HepG2 (cell line): ENCODE measurements around the gene WASHC4.

ENCODE experiments used
- CEBPB ChIP-seq: IDR thresholded peaks from 2 replicates; pipeline ENCODE4 v1.6.1; 2011; ENCODE audit warnings: low read depth, low read length, improper control_type of control experiment, borderline replicate concordance
- CREM ChIP-seq, 2 experiments: sonication (generic) in 1 of 2; formaldehyde crosslinking in 1 of 2; IDR thresholded peaks; 2 replicates each; pipeline versions ENCODE4 v1.4.0 to v1.6.1; 2016 to 2020; ENCODE audit warnings: antibody characterized with exemption in 1 of 2, mild to moderate bottlenecking in 1 of 2, missing genetic modification reagents in 1 of 2
- ESRRA ChIP-seq: sonication (generic); formaldehyde crosslinking; IDR thresholded peaks from 2 replicates; pipeline ENCODE4 v1.5.1; 2020; ENCODE audit warnings: mild to moderate bottlenecking, low read depth, missing genetic modification reagents
- EZH2 ChIP-seq: conservative IDR thresholded peaks from 2 replicates; pipeline ENCODE4 v1.6.1; 2012; ENCODE audit warnings: mild to moderate bottlenecking, low read depth, low read length, moderate library complexity
- MTA3 ChIP-seq: sonication (generic); formaldehyde crosslinking; IDR thresholded peaks from 2 replicates; pipeline ENCODE4 v1.4.0; 2020; ENCODE audit warnings: missing genetic modification reagents
- POLR2A ChIP-seq, 2 experiments: IDR thresholded peaks; 2 replicates each; pipeline ENCODE4 v1.6.1; 2011; ENCODE audit warnings: low read depth in 2 of 2, low read length in 2 of 2, mild to moderate bottlenecking in 1 of 2, moderate library complexity in 1 of 2; ENCODE audit not compliant: insufficient read depth in 1 of 2
- RAD51 ChIP-seq: fragments of 450-650 bp; IDR thresholded peaks from 2 replicates; pipeline ENCODE4 v1.6.1; 2016; ENCODE audit warnings: borderline replicate concordance
- SIN3A ChIP-seq: IDR thresholded peaks from 2 replicates; pipeline ENCODE4 v1.6.1; 2011; ENCODE audit warnings: low read depth, mild to moderate bottlenecking, control low read depth, low read length, borderline replicate concordance
- SMC3 ChIP-seq: IDR thresholded peaks from 2 replicates; pipeline ENCODE4 v1.6.1; 2011; ENCODE audit warnings: low read length, improper control_type of control experiment
- SNRNP70 ChIP-seq: fragments of 200-400 bp; formaldehyde crosslinking; IDR thresholded peaks from 2 replicates; pipeline ENCODE4 v1.6.1; 2017; ENCODE audit warnings: mild to moderate bottlenecking, low read depth, low read length, moderate library complexity
- TAF1 ChIP-seq: sonication (generic); formaldehyde crosslinking; IDR thresholded peaks from 2 replicates; pipeline ENCODE4 v1.4.0; 2020; ENCODE audit warnings: missing genetic modification reagents
- TP53 ChIP-seq: sonication (generic); formaldehyde crosslinking; conservative IDR thresholded peaks from 2 replicates; pipeline ENCODE4 v1.4.0; 2020; ENCODE audit warnings: missing genetic modification reagents
- ZNF24 ChIP-seq: fragments of 450-650 bp; IDR thresholded peaks from 2 replicates; pipeline ENCODE4 v1.6.1; 2017; ENCODE audit warnings: antibody characterized with exemption, mild to moderate bottlenecking
- TF ChIP-seq, protein P1 (sequence below): fragments of 450-650 bp; IDR thresholded peaks from 2 replicates; pipeline ENCODE4 v1.6.1; 2016

DNA sequence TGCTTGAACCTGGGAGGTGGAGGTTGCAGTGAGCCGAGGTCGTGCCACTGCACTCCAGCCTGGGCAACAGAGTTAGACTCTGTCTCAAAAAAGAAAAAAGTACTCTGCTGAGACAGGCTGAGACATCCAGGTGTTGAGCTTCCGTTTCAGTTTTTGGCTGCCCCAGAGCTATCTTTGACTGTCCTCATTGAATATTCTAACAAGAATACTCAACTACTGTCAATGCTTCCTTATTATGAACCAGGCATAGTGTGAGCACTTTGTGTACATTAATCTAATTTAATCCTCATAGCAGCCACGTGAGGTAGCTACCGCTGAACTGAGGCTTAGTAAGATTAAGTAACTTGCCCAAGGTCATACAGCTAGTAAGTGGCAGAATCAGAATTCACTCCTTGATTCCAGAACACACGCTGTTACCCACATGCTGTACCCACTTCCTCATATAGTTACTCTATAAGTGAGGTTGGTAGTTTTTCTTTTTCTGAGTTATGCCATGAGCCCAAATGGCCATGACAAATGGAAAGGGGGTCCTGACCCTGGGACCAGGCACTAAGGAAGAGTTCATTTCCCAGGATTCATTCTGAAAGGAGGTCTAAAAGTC lies 34.5 kb upstream of the WASHC4 start:
- no peak for TF ChIP-seq ESRRA (CRISPR knock-in tag)
- no peak for TF ChIP-seq EZH2
- TF ChIP-seq MTA3 (CRISPR knock-in tag), result no peak
- no peak for TF ChIP-seq RAD51
- no peak for TF ChIP-seq ZNF24
- TF ChIP-seq, protein P1, sequence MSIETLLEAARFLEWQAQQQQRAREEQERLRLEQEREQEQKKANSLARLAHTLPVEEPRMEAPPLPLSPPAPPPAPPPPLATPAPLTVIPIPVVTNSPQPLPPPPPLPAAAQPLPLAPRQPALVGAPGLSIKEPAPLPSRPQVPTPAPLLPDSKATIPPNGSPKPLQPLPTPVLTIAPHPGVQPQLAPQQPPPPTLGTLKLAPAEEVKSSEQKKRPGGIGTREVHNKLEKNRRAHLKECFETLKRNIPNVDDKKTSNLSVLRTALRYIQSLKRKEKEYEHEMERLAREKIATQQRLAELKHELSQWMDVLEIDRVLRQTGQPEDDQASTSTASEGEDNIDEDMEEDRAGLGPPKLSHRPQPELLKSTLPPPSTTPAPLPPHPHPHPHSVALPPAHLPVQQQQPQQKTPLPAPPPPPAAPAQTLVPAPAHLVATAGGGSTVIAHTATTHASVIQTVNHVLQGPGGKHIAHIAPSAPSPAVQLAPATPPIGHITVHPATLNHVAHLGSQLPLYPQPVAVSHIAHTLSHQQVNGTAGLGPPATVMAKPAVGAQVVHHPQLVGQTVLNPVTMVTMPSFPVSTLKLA, result no peak
- no peak for TF ChIP-seq SIN3A
- TF ChIP-seq SNRNP70, result no peak
- no peak for TF ChIP-seq SMC3
- no peak for TF ChIP-seq POLR2A (IDR thresholded peaks at IDR 0.05; ENCODE audit: insufficient read depth in 1 of 2, low read depth in 2 of 2, low read length in 2 of 2)
- no peak for TF ChIP-seq TP53
- no peak for TF ChIP-seq CREM (IDR thresholded peaks at IDR 0.05)
- no peak for TF ChIP-seq CREM (CRISPR knock-in tag; IDR thresholded peaks at IDR 0.05)
- TF ChIP-seq TAF1 (CRISPR knock-in tag), result no peak
- no peak for TF ChIP-seq CEBPB
